GM12878 (cell line): ENCODE results near the gene WBP1L. TPM values are rescaled to one million over a fixed set of nuclear protein-coding genes. Genes with fewer than 3 reads are reported as not detected.
"Not testable (repeated sequence)": the region's sequence is repeated elsewhere in the genome, so short reads cannot be mapped to it uniquely, and the experiment has no call there.

Source experiments
- ATAC-seq: fragments of 200-7000 bp; cut with Tn5 transposase; 3 replicates; pipeline ENCODE4 v1.9.1; 2020; ENCODE audit warnings: mild to moderate bottlenecking, moderate library complexity
- BruUV-seq: library from RNA; stranded (reverse); fragments of 400-500 nt; replicated peaks from 2 replicates; lab custom pipeline; 2021; lab: Mats Ljungman, UMichigan
- CTCF ChIA-PET: fragments of 300-600 bp; sonication (Branson Sonifier 250); formaldehyde crosslinking; extraction: SDS; loops from one replicate; lab custom pipeline; 2021; ENCODE audit warnings: inconsistent platforms; lab: Yijun Ruan, JAX
- POLR2A ChIA-PET: fragments of 350-600 bp; formaldehyde crosslinking; extraction: SDS; loops from one replicate; lab custom pipeline; 2021; ENCODE audit warnings: inconsistent platforms; lab: Charles Lee
- RAD21 ChIA-PET: fragments of 300-600 bp; sonication (Branson Sonifier 250); formaldehyde crosslinking; loops from one replicate; lab custom pipeline; 2023; ENCODE audit warnings: antibody characterized with exemption; ENCODE audit not compliant: unreplicated experiment; lab: Charles Lee
- SMC1A ChIA-PET: fragments of 300-600 bp; sonication (Branson Sonifier 250); formaldehyde crosslinking; loops from one replicate; lab custom pipeline; 2023; ENCODE audit not compliant: unreplicated experiment, uncharacterized antibody; lab: Charles Lee
- DNase-seq: peaks from one replicate; pipeline ENCODE4 v3.0.0-alpha.2; 2011; ENCODE audit warnings: low read depth, low spot score
- FAIRE-seq: peaks from 3 replicates; lab custom pipeline; 2011; peaks lifted over from hg19 to GRCh38; lab: Jason Lieb, UNC
- H2AFZ ChIP-seq: 2 replicates; pipeline ENCODE4 v1.6.0; 2011; ENCODE audit warnings: low read depth, low read length, control low read depth; ENCODE audit not compliant: control insufficient read depth
- H3K27ac ChIP-seq: 2 replicates; pipeline ENCODE4 v1.5.1; 2011; ENCODE audit warnings: control low read depth; ENCODE audit not compliant: control insufficient read depth, insufficient read depth
- H3K27me3 ChIP-seq, 2 experiments: replicated peaks in 1 of 2; 2 replicates each; pipeline versions ENCODE4 v1.6.0 to v1.6.1; 2011; ENCODE audit warnings: low read length in 1 of 2; ENCODE audit not compliant: control insufficient read depth in 2 of 2, insufficient read depth in 2 of 2
- H3K36me3 ChIP-seq, 2 experiments: 2 replicates each; pipeline ENCODE4 v1.5.1; 2011; ENCODE audit warnings: low read length in 1 of 2; ENCODE audit not compliant: control insufficient read depth in 2 of 2, insufficient read depth in 2 of 2
- H3K4me1 ChIP-seq: 2 replicates; pipeline ENCODE4 v1.6.1; 2011; ENCODE audit warnings: mild to moderate bottlenecking, low read length, moderate library complexity, mixed read lengths; ENCODE audit not compliant: control insufficient read depth, insufficient read depth
- H3K4me2 ChIP-seq: 2 replicates; pipeline ENCODE4 v1.6.0; 2011; ENCODE audit warnings: control low read depth; ENCODE audit not compliant: control insufficient read depth, insufficient read depth
- H3K4me3 ChIP-seq: fragments of 200-600 bp; sonication (generic); 2 replicates; pipeline ENCODE4 v1.5.1; 2016
- H3K79me2 ChIP-seq: 2 replicates; pipeline ENCODE4 v1.6.0; 2011; ENCODE audit warnings: low read length; ENCODE audit not compliant: control insufficient read depth, insufficient read depth
- H3K9ac ChIP-seq: 2 replicates; pipeline ENCODE4 v1.8.0; 2011; ENCODE audit warnings: low read length, control low read depth, mixed read lengths; ENCODE audit not compliant: control insufficient read depth, insufficient read depth
- H3K9me3 ChIP-seq: replicated peaks from 3 replicates; pipeline ENCODE4 v1.5.1; 2011; ENCODE audit warnings: mild to moderate bottlenecking, low read length; ENCODE audit not compliant: control insufficient read depth, insufficient read depth
- H4K20me1 ChIP-seq: 2 replicates; pipeline ENCODE4 v1.6.0; 2011; ENCODE audit not compliant: control insufficient read depth, insufficient read depth
- BHLHE40 ChIP-seq, 2 experiments: fragments of 450-650 bp in 1 of 2; IDR thresholded peaks; 2 replicates each; pipeline ENCODE4 v1.6.1; 2011 to 2017; ENCODE audit warnings: low read depth in 2 of 2, borderline replicate concordance in 1 of 2, improper control_type of control experiment in 1 of 2, low read length in 1 of 2, mild to moderate bottlenecking in 1 of 2
- E2F4 ChIP-seq: IDR thresholded peaks from 2 replicates; pipeline ENCODE4 v1.6.1; 2012; ENCODE audit warnings: low read depth, low read length, improper control_type of control experiment
- GABPA ChIP-seq: IDR thresholded peaks from 2 replicates; pipeline ENCODE4 v1.6.1; 2014; ENCODE audit warnings: antibody characterized with exemption, low read depth, mild to moderate bottlenecking, inconsistent platforms
- ZNF622 ChIP-seq: fragments of 450-650 bp; IDR thresholded peaks from 2 replicates; pipeline ENCODE4 v1.6.1; 2017; ENCODE audit warnings: mild to moderate bottlenecking, inconsistent platforms
- WGBS: methylation state at CpG from one replicate; pipeline ENCODE4 v1.1.6; 2016; ENCODE audit warnings: low lambda C conversion rate; ENCODE audit not compliant: insufficient replicate concordance, insufficient coverage; ENCODE audit errors: missing lambda C conversion rate; 5-methylcytosine and 5-hydroxymethylcytosine counted together
- in situ Hi-C: fragments of 300-500 bp; cut with MboI; formaldehyde crosslinking; loops from 9 replicates; pipeline ENCODE4 v1.14.3; 2018; ENCODE audit warnings: mixed read lengths
- intact Hi-C: fragments of 100-400 bp; cut with micrococcal nuclease; formaldehyde crosslinking; loops from one replicate; pipeline ENCODE4 v1.14.2; 2022; ENCODE audit not compliant: unreplicated experiment
- polyA plus RNA-seq, 11 experiments: library from polyadenylated mRNA; depleted of rRNA in 4 of 11; unstranded in 6 of 11; stranded (reverse) in 5 of 11; fragments of >200 nt; fragmentation: Nextera tagmentation in 4 of 11; fragmentation: Illumina TruSeq in 1 of 11; extraction: Ambion mirVana in 4 of 11; extraction: Trizol in 1 of 11; gene quantifications; 1 replicate in 1 of 11; 2 replicates in 10 of 11; pipeline versions ENCODE4 v1.2.1 to v1.2.3, GENCODE V29; 2011 to 2016; ENCODE audit warnings: inconsistent platforms in 2 of 11, missing spikeins in 2 of 11, low read depth in 1 of 11
- total RNA-seq, 4 experiments: library from RNA; depleted of rRNA in 3 of 4; stranded (reverse); fragments of >200 nt in 3 of 4; fragmentation: Illumina TruSeq in 1 of 4; extraction: Trizol in 1 of 4; gene quantifications; 2 replicates each; pipeline versions ENCODE4 v1.2.1 to v1.2.3, GENCODE V29; 2013 to 2021

Gene WBP1L
- total and polyA plus RNA-seq, 10 of the 15 experiments (the other 5 are each of a cell fraction or from before 2014, with no cell fraction given): 3.7 to 18.8 (median 12.3) TPM

GRCh38 chr10:102845352-102845902 lies 101.7 kb downstream of the WBP1L start (continued):
- no peak for TF ChIP-seq BHLHE40 (IDR thresholded peaks at IDR 0.05; ENCODE audit: borderline replicate concordance in 1 of 2, low read depth in 2 of 2, low read length in 1 of 2)

- TF ChIP-seq GABPA (no peak), E2F4 (no peak), ZNF622 (no peak)
- H3K4me3 ChIP-seq: no peak overlapping the region
- RAD21 ChIA-PET: no interaction called here
- no peaks in the 10 kb centered on the region for H4K20me1 ChIP-seq
- no peak overlapping the region for H3K9ac ChIP-seq
- WGBS: 78% methylated on average over 9 of the region's 9 CpGs
- in situ Hi-C loops: no loop called here
- SMC1A ChIA-PET: interaction anchor here (1.0 to 1.6 kb wide), 2 partner anchors 18 to 52 kb away, joined by 3 to 4 read pairs; no protein-coding TSS in a partner anchor
- H3K9me3 ChIP-seq: no peaks in the 10 kb centered on the region
- H3K36me3 ChIP-seq: no peaks in the 10 kb centered on the region
- FAIRE-seq (no peak), ATAC-seq (no peak), DNase-seq (no peak)
- H3K4me2 ChIP-seq: no peak overlapping the region
- no peaks in the 10 kb centered on the region; the same call in 1 of the 2 replicates for H3K79me2 ChIP-seq
- BruUV-seq: no TSS peak
- intact Hi-C loops: no loop called here
- CTCF ChIA-PET: no interaction called here
- POLR2A ChIA-PET: no interaction called here
- H3K27me3 ChIP-seq: no peaks in the 10 kb centered on the region; a peak in 1 of 4 replicates
- no peak overlapping the region for H2AFZ ChIP-seq
- H3K27ac ChIP-seq: no peak overlapping the region
- no peaks in the 10 kb centered on the region for H3K4me1 ChIP-seq
Observed at GRCh38 chr10:102850025-102850518, 106.3 kb downstream of the WBP1L start.

GRCh38 chr10:102853237-102853636 lies 109.5 kb downstream of the WBP1L start:
- RAD21 ChIA-PET, BruUV-seq: not testable (repeated sequence)
- 89% methylated on average over 7 of the region's 7 CpGs for WGBS

More at GRCh38 chr10:102853237-102853636, 109.5 kb downstream of the WBP1L start:
- intact Hi-C loops, H3K4me2 ChIP-seq, CTCF ChIA-PET, ATAC-seq, H3K36me3 ChIP-seq, H3K9me3 ChIP-seq, H3K9ac ChIP-seq, H3K27ac ChIP-seq, H3K4me1 ChIP-seq, FAIRE-seq, DNase-seq, H3K4me3 ChIP-seq, H2AFZ ChIP-seq, in situ Hi-C loops, H4K20me1 ChIP-seq, H3K27me3 ChIP-seq, H3K79me2 ChIP-seq, POLR2A ChIA-PET: not testable (repeated sequence)
- SMC1A ChIA-PET: interaction anchor here (1.7 kb wide), 1 partner anchor 175 kb away, joined by 4 read pairs; no protein-coding TSS in a partner anchor
